ENCODE results near the gene OR13J1.
A peak's percentile ranks its signal among the peaks of the same experiment; 100 is the strongest.
"Not testable (repeated sequence)": the region's sequence is repeated elsewhere in the genome, so short reads cannot be mapped to it uniquely, and the experiment has no call there.

The OR13J1 gene

DNA sequence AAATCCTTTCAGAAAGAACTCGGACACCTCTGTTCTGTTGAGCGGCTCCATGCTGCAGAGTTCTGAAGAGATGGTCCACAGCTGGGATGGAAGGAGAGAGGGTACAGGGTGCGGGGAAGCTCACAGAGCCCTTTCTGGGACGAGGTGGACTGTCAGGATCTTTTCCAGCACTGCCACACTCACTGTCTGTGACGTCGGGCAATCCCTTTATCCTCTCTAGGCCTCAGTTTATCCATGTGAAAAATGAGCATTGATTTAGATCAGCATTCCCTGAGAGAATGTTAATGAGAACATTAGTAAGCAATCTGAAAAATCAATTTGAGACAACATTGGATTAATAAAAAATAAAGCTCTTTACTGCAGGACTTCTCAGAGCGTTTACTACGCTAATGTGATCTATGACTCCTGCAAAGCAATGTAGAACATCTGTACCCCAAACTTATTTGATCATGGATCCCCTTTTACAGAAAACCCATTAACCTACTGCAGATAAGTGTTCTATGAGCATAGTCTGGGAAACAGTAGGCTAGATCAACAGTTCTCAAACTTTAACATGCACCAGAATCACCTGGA is at the start of gene OR13J1:
OR13J1 (minus strand) TSS at position 51 of the 573 bp plus-strand sequence; CDS start at position 51, 0 bp downstream.
- DNase-seq (ENCODE audit: low spot score): no peak

- DNase-seq (ENCODE audit: low spot score): no peak
These were observed 49.2 kb upstream of the OR13J1 start for GRCh38 chr9:35919212-35920008.

GRCh38 chr9:35918780-35919179 is 48.6 kb upstream of the OR13J1 start:
- no peak for DNase-seq (ENCODE audit: low spot score)

GRCh38 chr9:35917261-35917660 is 47.1 kb upstream of the OR13J1 start:
- no peak for DNase-seq (ENCODE audit: low spot score)

GRCh38 chr9:35915681-35916294 is 45.6 kb upstream of the OR13J1 start:
- no peak for DNase-seq (ENCODE audit: low spot score)

DNA sequence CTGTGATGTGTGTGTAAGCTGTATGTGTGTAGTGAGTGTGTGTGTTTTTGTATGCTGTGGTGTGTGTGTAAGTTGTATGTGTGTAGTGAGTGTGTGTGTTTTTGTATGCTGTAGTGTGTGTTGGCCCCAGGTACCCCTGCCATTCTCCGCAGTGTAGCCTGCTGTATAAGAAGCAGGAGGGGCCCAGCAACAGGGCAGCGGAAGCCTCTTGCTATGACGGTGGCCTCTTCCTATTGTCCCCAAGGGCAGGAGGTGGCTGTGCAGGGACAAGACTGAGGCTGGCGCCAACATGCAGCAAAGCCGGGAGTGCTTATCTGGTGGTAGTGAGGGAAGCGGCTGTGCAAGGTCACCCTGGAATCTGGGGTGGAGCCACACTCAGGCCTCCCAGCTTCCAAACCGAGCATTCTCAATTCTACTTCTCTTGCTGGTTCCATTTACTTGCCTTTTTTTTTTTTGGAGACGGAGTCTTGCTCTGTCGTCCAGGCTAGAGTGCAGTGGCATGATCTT is 44.2 kb upstream of the OR13J1 start:
- no peak for DNase-seq (ENCODE audit: low spot score)

- DNase-seq (ENCODE audit: low spot score): not testable (repeated sequence)
These were observed 43.2 kb upstream of the OR13J1 start for GRCh38 chr9:35913429-35913828.

GRCh38 chr9:35912791-35913400 is 42.7 kb upstream of the OR13J1 start:
- no peak for DNase-seq (ENCODE audit: low spot score)

- no peak for DNase-seq (ENCODE audit: low spot score)
These were observed 41.5 kb upstream of the OR13J1 start for GRCh38 chr9:35911690-35912089.

- no peak for DNase-seq (ENCODE audit: low spot score)
These were observed 40.6 kb upstream of the OR13J1 start for GRCh38 chr9:35910613-35911359.

- no peak for DNase-seq (ENCODE audit: low spot score)
These were observed 39.7 kb upstream of the OR13J1 start for GRCh38 chr9:35909687-35910612.

DNA sequence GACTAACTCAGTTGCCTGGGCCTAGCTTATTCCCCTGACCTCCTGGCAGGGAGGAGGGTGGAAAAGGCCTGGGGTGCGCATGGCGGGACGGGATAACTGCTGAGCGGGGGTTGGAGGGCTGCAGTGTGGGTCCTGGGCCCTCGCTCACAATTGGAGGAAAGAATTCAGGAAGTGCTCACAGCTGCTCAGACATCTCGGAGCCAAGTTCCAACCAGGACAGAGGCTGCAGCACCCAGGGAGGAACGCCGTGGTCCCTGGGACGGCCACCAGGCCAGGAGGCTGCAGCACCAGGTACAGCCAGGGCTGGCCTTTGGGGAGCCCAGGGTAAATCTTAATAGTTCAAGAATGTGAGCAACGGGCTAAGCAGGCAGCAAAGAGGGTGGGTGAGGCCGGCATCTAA is 39.1 kb upstream of the OR13J1 start, which contains the start of gene SPAAR:
SPAAR (plus strand) TSS at position 217 of the 400 bp plus-strand sequence. CDS start 974 bp downstream, outside the sequence.
- DNase-seq (ENCODE audit: low spot score): no peak

DNA sequence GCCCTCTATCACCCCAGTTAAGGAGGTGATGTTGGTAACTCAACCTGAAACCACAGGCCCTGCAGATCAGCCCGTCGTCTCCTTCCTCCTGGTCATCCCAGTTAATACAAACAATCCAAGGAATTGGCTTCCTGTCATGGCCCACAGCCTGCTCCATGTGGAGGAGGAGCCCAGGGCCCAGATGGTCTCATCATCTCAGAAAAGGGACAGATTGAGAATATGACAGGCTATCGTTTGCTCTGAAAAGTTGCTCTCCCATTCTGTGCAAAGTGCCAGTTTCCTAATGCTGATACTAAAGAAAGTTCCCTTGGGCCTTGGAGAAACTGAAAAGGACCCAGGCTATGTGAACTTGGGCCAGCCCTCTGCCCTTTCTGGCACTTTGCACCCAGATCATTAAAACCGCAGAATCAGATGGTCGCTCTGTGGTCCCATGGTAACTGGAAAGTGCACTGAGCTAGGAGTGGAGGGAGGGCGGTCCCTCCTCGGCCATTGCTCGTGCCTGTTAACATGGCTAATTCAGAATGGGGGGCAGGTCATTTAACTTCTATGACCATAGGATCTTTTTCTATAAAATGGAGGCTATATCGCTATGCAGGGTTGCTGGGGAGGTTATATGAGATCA is 38.4 kb upstream of the OR13J1 start:
- DNase-seq (ENCODE audit: low spot score): no peak

DNA sequence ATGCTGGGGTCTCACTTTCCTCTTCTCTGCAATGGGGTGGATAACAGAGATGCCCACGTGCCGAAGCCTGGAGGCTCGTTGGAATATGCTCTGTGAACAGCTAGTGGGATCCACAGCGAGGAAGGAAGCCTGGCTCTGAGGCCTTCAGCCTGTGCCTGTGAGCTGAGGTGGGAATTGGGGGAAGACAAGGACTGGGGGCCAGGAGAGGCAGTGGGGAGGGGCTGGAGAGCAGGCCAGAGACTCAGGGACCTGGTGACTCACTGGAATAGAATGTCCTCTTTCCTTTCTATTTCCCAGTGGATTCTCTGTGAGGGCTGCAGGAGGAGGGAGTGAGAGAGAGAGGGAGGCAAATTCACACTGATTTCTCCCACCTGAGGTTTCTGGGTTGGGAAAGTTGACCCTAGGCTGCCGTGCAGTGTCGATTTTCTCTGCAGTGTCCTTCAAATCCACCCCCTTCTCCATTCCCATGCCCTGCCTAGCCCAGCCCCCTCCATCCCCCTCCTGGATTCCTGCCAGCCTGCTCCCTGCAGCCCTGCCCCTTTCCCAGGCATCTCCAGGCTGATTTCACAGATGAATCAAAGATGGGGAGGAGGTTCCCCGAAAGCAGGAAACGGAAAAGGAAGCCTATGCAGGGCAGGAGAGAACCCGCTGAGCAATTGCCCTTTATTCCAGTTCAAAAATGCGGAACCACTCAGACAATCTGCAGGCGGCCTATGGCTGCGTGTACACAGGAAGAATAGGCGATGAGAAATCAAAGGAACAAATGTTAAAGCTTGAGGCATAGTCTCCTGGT is 37.7 kb upstream of the OR13J1 start:
- DNase-seq (ENCODE audit: low spot score): peak; percentile 81

DNA sequence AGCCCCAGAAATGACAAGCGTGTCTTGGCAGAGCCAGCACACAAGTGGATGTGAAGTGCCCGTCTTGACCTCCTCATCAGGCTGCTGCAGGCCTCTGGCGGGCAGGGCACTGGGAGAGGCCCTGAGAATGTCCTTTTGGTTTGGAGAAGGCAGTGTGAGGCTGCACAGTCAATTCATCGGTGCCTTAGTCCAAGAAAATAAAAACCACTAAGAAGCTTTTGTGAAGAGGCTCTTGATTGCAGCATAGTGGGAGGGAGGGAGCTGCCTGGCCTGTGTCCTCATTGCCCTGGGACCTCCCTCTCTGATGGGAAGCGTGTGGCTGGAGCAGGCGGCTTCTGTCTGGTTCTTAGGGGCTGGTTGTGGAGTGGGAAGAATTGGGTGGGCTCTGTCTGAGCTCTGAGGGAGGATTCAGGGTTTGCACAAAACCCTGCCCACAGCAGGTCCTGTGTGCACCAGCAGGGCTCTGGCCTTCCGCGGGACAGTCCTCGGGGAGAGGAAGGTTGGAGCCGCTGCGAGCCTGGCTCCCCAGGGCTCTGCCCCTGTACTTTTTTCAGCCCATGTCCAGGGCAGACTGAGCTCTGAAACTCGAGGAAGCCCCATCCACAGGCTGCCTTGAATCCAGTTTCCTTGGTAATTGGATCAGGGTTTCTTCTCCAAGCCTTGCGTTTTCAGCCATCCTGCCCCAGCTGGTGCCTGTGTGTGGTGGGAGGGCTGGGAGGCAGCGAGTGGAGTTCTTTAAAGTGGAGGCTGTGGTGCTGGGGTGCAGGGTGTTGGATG is 36.9 kb upstream of the OR13J1 start:
- DNase-seq (ENCODE audit: low spot score): no peak

DNA sequence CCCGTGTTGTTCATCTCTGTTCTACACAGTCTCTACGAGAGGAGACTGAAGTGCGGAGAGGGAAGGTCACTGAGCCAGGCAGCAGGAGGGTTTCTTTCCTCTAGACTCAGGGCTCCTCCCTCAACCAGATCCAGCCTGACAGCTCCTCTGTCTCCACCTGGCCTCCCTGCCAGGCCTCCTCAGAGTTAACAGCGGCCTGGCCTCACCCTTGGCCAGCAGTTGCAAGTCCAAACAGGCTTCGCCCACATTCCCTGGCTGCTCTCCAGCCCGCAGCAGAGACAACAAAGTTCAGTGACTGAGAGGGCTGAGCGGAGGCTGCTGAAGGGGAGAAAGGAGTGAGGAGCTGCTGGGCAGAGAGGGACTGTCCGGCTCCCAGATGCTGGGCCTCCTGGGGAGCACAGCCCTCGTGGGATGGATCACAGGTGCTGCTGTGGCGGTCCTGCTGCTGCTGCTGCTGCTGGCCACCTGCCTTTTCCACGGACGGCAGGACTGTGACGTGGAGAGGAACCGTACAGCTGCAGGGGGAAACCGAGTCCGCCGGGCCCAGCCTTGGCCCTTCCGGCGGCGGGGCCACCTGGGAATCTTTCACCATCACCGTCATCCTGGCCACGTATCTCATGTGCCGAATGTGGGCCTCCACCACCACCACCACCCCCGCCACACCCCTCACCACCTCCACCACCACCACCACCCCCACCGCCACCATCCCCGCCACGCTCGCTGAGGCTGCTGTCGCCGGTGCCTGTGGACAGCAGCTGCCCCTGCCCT is 35.9 kb upstream of the OR13J1 start, which contains the start of gene HRCT1:
HRCT1 (plus strand) TSS at position 291 of the 768 bp plus-strand sequence; CDS start at position 377, 86 bp downstream.
- peak; percentile 86 for DNase-seq (ENCODE audit: low spot score)

- DNase-seq (ENCODE audit: low spot score): no peak
These were observed 35.0 kb upstream of the OR13J1 start for GRCh38 chr9:35905051-35905781.

Measured in left forelimb (tissue), 1 donor.